SU-DHL-6 (cell line): ENCODE measurements around the gene TRAPPC3L.

Source experiments
- EZH2phosphoT487 ChIP-seq: fragments of 200-600 bp; sonication (generic), shearing (Covaris generic); conservative IDR thresholded peaks from 2 replicates; pipeline ENCODE4 v1.6.1; 2018; ENCODE audit warnings: mild to moderate bottlenecking, antibody characterized with exemption, low read length, moderate library complexity, mixed read lengths
- TF ChIP-seq, protein P1 (sequence below): fragments of 200-600 bp; sonication (generic); IDR thresholded peaks from one replicate; pipeline ENCODE4 v1.5.1; 2017; ENCODE audit warnings: antibody characterized with exemption, mild to moderate bottlenecking, low read length, moderate library complexity; ENCODE audit not compliant: insufficient read depth, poor library complexity, severe bottlenecking

DNA sequence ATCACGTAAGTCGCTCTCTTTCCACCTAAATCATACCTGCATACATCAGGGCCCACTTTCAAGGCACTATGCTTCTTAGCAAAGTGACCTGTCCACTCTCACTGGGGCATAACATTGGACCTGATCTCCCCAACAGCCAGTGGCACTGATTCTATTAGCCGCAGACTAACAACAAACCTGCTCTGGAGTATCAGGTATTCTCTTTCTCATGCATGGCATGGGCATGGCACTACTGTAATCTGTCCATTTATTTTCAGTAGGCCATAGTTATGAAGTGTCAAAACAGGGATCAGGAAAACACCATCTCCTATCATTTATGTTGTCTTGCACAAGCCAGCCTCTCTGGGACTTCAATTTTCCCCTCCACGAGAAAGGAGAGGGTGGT, 16.5 kb upstream of the TRAPPC3L start:
- TF ChIP-seq, protein P1, sequence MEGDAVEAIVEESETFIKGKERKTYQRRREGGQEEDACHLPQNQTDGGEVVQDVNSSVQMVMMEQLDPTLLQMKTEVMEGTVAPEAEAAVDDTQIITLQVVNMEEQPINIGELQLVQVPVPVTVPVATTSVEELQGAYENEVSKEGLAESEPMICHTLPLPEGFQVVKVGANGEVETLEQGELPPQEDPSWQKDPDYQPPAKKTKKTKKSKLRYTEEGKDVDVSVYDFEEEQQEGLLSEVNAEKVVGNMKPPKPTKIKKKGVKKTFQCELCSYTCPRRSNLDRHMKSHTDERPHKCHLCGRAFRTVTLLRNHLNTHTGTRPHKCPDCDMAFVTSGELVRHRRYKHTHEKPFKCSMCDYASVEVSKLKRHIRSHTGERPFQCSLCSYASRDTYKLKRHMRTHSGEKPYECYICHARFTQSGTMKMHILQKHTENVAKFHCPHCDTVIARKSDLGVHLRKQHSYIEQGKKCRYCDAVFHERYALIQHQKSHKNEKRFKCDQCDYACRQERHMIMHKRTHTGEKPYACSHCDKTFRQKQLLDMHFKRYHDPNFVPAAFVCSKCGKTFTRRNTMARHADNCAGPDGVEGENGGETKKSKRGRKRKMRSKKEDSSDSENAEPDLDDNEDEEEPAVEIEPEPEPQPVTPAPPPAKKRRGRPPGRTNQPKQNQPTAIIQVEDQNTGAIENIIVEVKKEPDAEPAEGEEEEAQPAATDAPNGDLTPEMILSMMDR = no peak
- no peak for TF ChIP-seq EZH2phosphoT487
